DND-41 (cell line): ENCODE results near the gene TRANK1.
A peak's percentile ranks its signal among the peaks of the same experiment; 100 is the strongest.

ENCODE experiments used
- ATAC-seq: fragments of 200-7000 bp; cut with Tn5 transposase; 3 replicates; pipeline ENCODE4 v1.9.1; 2021; ENCODE audit warnings: low read depth; ENCODE audit not compliant: insufficient read depth
- DNase-seq: peaks from one replicate; pipeline ENCODE4 v3.0.0-alpha.2; 2020
- H2AFZ ChIP-seq: 2 replicates; pipeline ENCODE4 v1.6.0; 2012; ENCODE audit warnings: low read depth, low read length
- H3K27ac ChIP-seq: 2 replicates; pipeline ENCODE4 v1.5.1; 2012; ENCODE audit warnings: low read length, inconsistent platforms
- H3K27me3 ChIP-seq: fragments of 200-600 bp; sonication (generic); 2 replicates; pipeline ENCODE4 v1.6.0; 2012; ENCODE audit warnings: low read length, mild to moderate bottlenecking, inconsistent platforms; ENCODE audit not compliant: insufficient read depth, poor library complexity
- H3K36me3 ChIP-seq: 2 replicates; pipeline ENCODE4 v1.5.1; 2012; ENCODE audit warnings: low read length, inconsistent platforms; ENCODE audit not compliant: insufficient read depth
- H3K4me1 ChIP-seq: 2 replicates; pipeline ENCODE4 v1.5.1; 2012; ENCODE audit warnings: mild to moderate bottlenecking, low read length; ENCODE audit not compliant: insufficient read depth
- H3K4me2 ChIP-seq: 2 replicates; pipeline ENCODE4 v1.6.0; 2012; ENCODE audit warnings: mild to moderate bottlenecking, moderate library complexity, low read length, inconsistent platforms; ENCODE audit not compliant: insufficient read depth
- H3K4me3 ChIP-seq, 2 experiments: fragments of 200-600 bp in 1 of 2; shearing (Covaris generic) in 1 of 2; 2 replicates each; pipeline ENCODE4 v1.5.1; 2012 to 2016; ENCODE audit warnings: inconsistent platforms in 2 of 2, low read length in 2 of 2, mild to moderate bottlenecking in 2 of 2, low read depth in 1 of 2, moderate library complexity in 1 of 2
- H3K79me2 ChIP-seq: 2 replicates; pipeline ENCODE4 v1.6.0; 2012; ENCODE audit warnings: low read length, inconsistent platforms; ENCODE audit not compliant: insufficient read depth
- H3K9ac ChIP-seq: 2 replicates; pipeline ENCODE4 v1.6.0; 2012; ENCODE audit warnings: low read depth, mild to moderate bottlenecking, inconsistent platforms, low read length, moderate library complexity
- H3K9me3 ChIP-seq: 2 replicates; pipeline ENCODE4 v1.5.1; 2012; ENCODE audit warnings: low read length, moderate library complexity, mild to moderate bottlenecking, inconsistent platforms; ENCODE audit not compliant: insufficient read depth, severe bottlenecking
- H4K20me1 ChIP-seq: 2 replicates; pipeline ENCODE4 v1.6.0; 2012; ENCODE audit warnings: low read length; ENCODE audit not compliant: insufficient read depth
- EZH2 ChIP-seq: IDR thresholded peaks from 3 replicates; pipeline ENCODE4 v1.6.1; 2012; ENCODE audit warnings: borderline replicate concordance, low read depth, mild to moderate bottlenecking, moderate library complexity, low read length, inconsistent platforms; ENCODE audit not compliant: severe bottlenecking
- TF ChIP-seq, protein P1 (sequence below): IDR thresholded peaks from 2 replicates; pipeline ENCODE4 v1.5.1; 2012; ENCODE audit warnings: borderline replicate concordance, low read length, moderate library complexity, mild to moderate bottlenecking; ENCODE audit not compliant: poor library complexity, severe bottlenecking; ENCODE audit errors: extremely low read depth

TRANK1 gene

DNA sequence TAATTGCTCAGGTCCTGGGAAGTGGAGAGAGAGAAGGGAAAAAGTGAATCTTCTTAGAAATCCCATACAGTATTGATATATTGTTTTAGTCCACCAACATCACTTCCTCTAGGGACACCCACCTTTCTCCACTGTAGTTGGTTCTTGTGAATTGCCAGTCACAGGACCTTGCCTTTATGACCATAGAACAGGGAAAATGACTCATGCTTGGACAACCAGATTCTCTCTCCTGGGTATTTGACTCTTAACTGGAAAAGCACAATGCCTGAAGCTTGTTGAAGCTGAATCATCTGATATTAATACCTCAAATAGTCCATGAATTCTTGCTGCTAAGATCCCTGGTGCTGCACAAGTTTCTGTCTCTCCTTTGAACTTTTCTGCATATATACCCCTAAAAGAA, 148.0 kb downstream of the TRANK1 start:
- H3K36me3 ChIP-seq: no peaks in the 10 kb centered on the region
- H3K4me1 ChIP-seq: no peaks in the 10 kb centered on the region
- H3K9me3 ChIP-seq: no peaks in the 10 kb centered on the region
- H4K20me1 ChIP-seq: no peaks in the 10 kb centered on the region
- H2AFZ ChIP-seq: no peak overlapping the region
- no peak overlapping the region for H3K9ac ChIP-seq
- H3K79me2 ChIP-seq: no peaks in the 10 kb centered on the region
- no peak overlapping the region for H3K4me2 ChIP-seq
- TF ChIP-seq, protein P1, sequence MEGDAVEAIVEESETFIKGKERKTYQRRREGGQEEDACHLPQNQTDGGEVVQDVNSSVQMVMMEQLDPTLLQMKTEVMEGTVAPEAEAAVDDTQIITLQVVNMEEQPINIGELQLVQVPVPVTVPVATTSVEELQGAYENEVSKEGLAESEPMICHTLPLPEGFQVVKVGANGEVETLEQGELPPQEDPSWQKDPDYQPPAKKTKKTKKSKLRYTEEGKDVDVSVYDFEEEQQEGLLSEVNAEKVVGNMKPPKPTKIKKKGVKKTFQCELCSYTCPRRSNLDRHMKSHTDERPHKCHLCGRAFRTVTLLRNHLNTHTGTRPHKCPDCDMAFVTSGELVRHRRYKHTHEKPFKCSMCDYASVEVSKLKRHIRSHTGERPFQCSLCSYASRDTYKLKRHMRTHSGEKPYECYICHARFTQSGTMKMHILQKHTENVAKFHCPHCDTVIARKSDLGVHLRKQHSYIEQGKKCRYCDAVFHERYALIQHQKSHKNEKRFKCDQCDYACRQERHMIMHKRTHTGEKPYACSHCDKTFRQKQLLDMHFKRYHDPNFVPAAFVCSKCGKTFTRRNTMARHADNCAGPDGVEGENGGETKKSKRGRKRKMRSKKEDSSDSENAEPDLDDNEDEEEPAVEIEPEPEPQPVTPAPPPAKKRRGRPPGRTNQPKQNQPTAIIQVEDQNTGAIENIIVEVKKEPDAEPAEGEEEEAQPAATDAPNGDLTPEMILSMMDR: no peak
- TF ChIP-seq EZH2: no peak
- no peak overlapping the region for H3K27ac ChIP-seq
- DNase-seq: no peak
- H3K4me3 ChIP-seq: no peak overlapping the region
- no peaks in the 10 kb centered on the region for H3K27me3 ChIP-seq
- no peak for ATAC-seq

DNA sequence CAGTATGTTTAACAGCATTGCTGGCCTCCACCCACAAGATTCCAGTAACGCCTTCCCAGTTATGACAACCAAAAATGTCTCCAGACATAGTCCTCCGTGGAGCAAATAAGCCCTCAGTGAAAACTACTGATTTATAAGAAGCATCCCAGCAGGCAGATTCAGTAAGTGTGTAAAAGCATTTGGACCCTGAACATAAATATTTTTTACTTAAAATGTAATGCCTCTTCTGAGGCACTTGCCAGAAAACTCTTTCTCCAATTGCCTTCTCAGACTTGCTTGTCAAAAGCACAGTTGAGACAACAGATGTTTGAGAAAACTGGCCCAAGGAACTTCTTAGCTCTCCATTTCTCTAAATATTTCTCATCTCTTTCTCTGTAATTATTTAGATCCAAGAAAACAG, 148.7 kb downstream of the TRANK1 start:
- H3K36me3 ChIP-seq: no peaks in the 10 kb centered on the region
- H3K9ac ChIP-seq: no peak overlapping the region
- no peak for DNase-seq
- no peaks in the 10 kb centered on the region for H3K9me3 ChIP-seq
- H3K4me1 ChIP-seq: no peaks in the 10 kb centered on the region
- no peak overlapping the region for H3K4me2 ChIP-seq
- H3K27ac ChIP-seq: no peak overlapping the region
- ATAC-seq: no peak
- no peaks in the 10 kb centered on the region for H3K27me3 ChIP-seq
- TF ChIP-seq, protein P1: no peak
- no peak for TF ChIP-seq EZH2
- no peak overlapping the region for H2AFZ ChIP-seq
- H4K20me1 ChIP-seq: no peaks in the 10 kb centered on the region
- H3K4me3 ChIP-seq: no peak overlapping the region
- H3K79me2 ChIP-seq: no peaks in the 10 kb centered on the region

DNA sequence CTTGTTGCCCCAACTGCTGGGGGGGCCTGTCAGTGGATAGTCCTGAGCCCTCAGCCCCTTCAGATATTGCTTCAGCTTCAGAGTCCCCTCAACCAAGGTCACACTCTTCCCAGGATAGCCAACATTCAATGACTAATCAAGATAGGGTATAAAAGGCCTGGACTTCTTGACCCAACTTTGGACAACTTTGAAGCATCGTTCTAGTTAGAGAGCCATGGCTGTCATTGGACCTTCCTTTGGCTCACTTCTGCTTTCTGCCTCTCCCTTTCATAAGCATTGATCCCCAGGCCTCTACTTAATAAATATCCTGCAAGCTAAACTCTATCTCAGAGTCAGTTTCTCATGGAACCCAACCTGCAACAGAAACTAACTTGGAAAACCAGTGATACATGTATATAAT, 149.2 kb downstream of the TRANK1 start:
- DNase-seq: no peak
- Histone ChIP-seq H3K9ac (no peak overlapping the region), H3K79me2 (no peaks in the 10 kb centered on the region), H2AFZ (no peak overlapping the region), H4K20me1 (no peaks in the 10 kb centered on the region), H3K27ac (no peak overlapping the region), H3K4me3 (no peak overlapping the region), H3K27me3 (no peaks in the 10 kb centered on the region), H3K36me3 (no peaks in the 10 kb centered on the region), H3K4me2 (no peak overlapping the region), H3K9me3 (no peaks in the 10 kb centered on the region), H3K4me1 (no peaks in the 10 kb centered on the region)
- TF ChIP-seq EZH2: no peak
- TF ChIP-seq, protein P1: no peak
- no peak for ATAC-seq

DNA sequence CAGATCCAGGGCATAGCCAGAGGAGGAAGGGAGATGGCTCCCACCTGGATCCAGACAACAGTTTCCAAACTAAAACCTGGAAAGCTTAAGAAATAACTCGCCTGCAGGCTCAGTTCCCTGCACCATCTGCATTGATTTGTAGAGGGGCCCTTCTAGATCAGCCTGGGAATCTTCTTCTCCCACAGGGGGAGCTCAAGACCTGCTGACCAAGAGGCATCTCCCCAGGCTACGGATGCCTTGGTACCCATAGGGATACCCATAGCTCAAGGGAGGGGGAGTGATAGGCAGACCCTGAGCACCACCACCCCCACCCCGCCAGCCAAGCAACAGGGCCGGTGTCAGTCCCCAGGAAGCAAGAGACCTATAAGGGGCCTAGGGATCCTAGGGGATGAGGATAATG, 152.5 kb downstream of the TRANK1 start:
- no peaks in the 10 kb centered on the region for H3K79me2 ChIP-seq
- H3K4me2 ChIP-seq: no peak overlapping the region
- no peaks in the 10 kb centered on the region for H3K36me3 ChIP-seq
- H3K9me3 ChIP-seq: no peaks in the 10 kb centered on the region
- DNase-seq (peak; percentile 37), ATAC-seq (peak; percentile 79)
- H3K4me3 ChIP-seq: no peak overlapping the region
- no peak overlapping the region for H3K9ac ChIP-seq
- no peak overlapping the region for H3K27ac ChIP-seq
- H4K20me1 ChIP-seq: no peaks in the 10 kb centered on the region
- H3K27me3 ChIP-seq: no peaks in the 10 kb centered on the region
- H3K4me1 ChIP-seq: no peaks in the 10 kb centered on the region
- no peak overlapping the region for H2AFZ ChIP-seq
- TF ChIP-seq, protein P1: peak; percentile 51
- no peak for TF ChIP-seq EZH2
